ENCODE data around the gene DAP3. TPM values are rescaled to one million over a fixed set of nuclear protein-coding genes. Genes with fewer than 3 reads are reported as not detected.
"Not testable (repeated sequence)": the region's sequence is repeated elsewhere in the genome, so short reads cannot be mapped to it uniquely, and the experiment has no call there.

Gene DAP3
- total RNA-seq, 1 donor from 2014 or later, result 104 TPM

- TF ChIP-seq CTCF (conservative IDR thresholded peaks at IDR 0.05; ENCODE audit: low read depth, low read length), result no peak
- no peak for DNase-seq (ENCODE audit: low read depth)
- no peak overlapping the region for H3K4me3 ChIP-seq (ENCODE audit: low read depth, low read length)
Measured at GRCh38 chr1:155713075-155713474, 24.2 kb downstream of the DAP3 start.

- not testable (repeated sequence) for H3K4me3 ChIP-seq (ENCODE audit: low read depth, low read length); DNase-seq (ENCODE audit: low read depth)
Measured at GRCh38 chr1:155715056-155715455, 26.2 kb downstream of the DAP3 start.

- no peak for DNase-seq (ENCODE audit: low read depth)
- H3K4me3 ChIP-seq (ENCODE audit: low read depth, low read length), result no peak overlapping the region
- no peak for TF ChIP-seq CTCF (conservative IDR thresholded peaks at IDR 0.05; ENCODE audit: low read depth, low read length)
Measured at GRCh38 chr1:155715777-155716176, 26.9 kb downstream of the DAP3 start.

GRCh38 chr1:155717041-155717440, 28.1 kb downstream of the DAP3 start:
- TF ChIP-seq CTCF (conservative IDR thresholded peaks at IDR 0.05; ENCODE audit: low read depth, low read length), result no peak
- DNase-seq (ENCODE audit: low read depth), result no peak
- no peak overlapping the region for H3K4me3 ChIP-seq (ENCODE audit: low read depth, low read length)

GRCh38 chr1:155718524-155719115, 29.7 kb downstream of the DAP3 start:
- not testable (repeated sequence) for H3K4me3 ChIP-seq (ENCODE audit: low read depth, low read length); DNase-seq (ENCODE audit: low read depth)

GRCh38 chr1:155719703-155720102, 30.8 kb downstream of the DAP3 start:
- no peak overlapping the region for H3K4me3 ChIP-seq (ENCODE audit: low read depth, low read length)
- DNase-seq (ENCODE audit: low read depth), result no peak
- TF ChIP-seq CTCF (conservative IDR thresholded peaks at IDR 0.05; ENCODE audit: low read depth, low read length), result no peak

GRCh38 chr1:155725142-155725541, 36.3 kb downstream of the DAP3 start:
- TF ChIP-seq CTCF (conservative IDR thresholded peaks at IDR 0.05; ENCODE audit: low read depth, low read length), result no peak
- H3K4me3 ChIP-seq (ENCODE audit: low read depth, low read length), result no peak overlapping the region
- no peak for DNase-seq (ENCODE audit: low read depth)

- DNase-seq (ENCODE audit: low read depth), result no peak
- peak; percentile 75 for TF ChIP-seq CTCF (conservative IDR thresholded peaks at IDR 0.05; ENCODE audit: low read depth, low read length)
- no peak overlapping the region for H3K4me3 ChIP-seq (ENCODE audit: low read depth, low read length)
Measured at GRCh38 chr1:155729031-155729898, 40.4 kb downstream of the DAP3 start.

Data from epithelial cell of proximal tubule (primary cell).